C4-2B (cell line): ENCODE data around the gene KRT40.

Source experiments
- H3K27ac ChIP-seq: fragments of 450-650 bp; 2 replicates; pipeline ENCODE4 v1.5.1; 2017
- CTCF ChIP-seq: fragments of 450-650 bp; conservative IDR thresholded peaks from 2 replicates; pipeline ENCODE4 v1.5.1; 2017; ENCODE audit warnings: mild to moderate bottlenecking
- ZFX ChIP-seq: fragments of 450-650 bp; IDR thresholded peaks from 2 replicates; pipeline ENCODE4 v1.6.1; 2017

The KRT40 gene

GRCh38 chr17:40980596-40980995, 3.5 kb downstream of the KRT40 start:
- H3K27ac ChIP-seq = no peak overlapping the region
- TF ChIP-seq ZFX = no peak
- TF ChIP-seq CTCF = no peak

GRCh38 chr17:40980117-40980516, 4.0 kb downstream of the KRT40 start:
- TF ChIP-seq ZFX = no peak
- TF ChIP-seq CTCF = no peak
- H3K27ac ChIP-seq = no peak overlapping the region

GRCh38 chr17:40978575-40979151, 5.5 kb downstream of the KRT40 start:
- H3K27ac ChIP-seq = no peak overlapping the region
- TF ChIP-seq CTCF (no peak), ZFX (no peak)

GRCh38 chr17:40975516-40975915, 8.6 kb downstream of the KRT40 start:
- TF ChIP-seq ZFX = no peak
- TF ChIP-seq CTCF = no peak
- no peak overlapping the region for H3K27ac ChIP-seq

GRCh38 chr17:40974366-40974765, 9.8 kb downstream of the KRT40 start:
- TF ChIP-seq ZFX (no peak), CTCF (no peak)
- no peak overlapping the region for H3K27ac ChIP-seq

GRCh38 chr17:40967582-40967981, 16.5 kb downstream of the KRT40 start:
- TF ChIP-seq CTCF = no peak
- no peak for TF ChIP-seq ZFX
- no peak overlapping the region for H3K27ac ChIP-seq

GRCh38 chr17:40966848-40967247, 17.3 kb downstream of the KRT40 start, which contains the start of gene KRT39:
Gene KRT39 (minus strand): TSS chr17:40966948. CDS start chr17:40966856, 92 bp downstream.
- no peak within 1 kb of the TSS for H3K27ac ChIP-seq
- TF ChIP-seq ZFX = no peak
- no peak for TF ChIP-seq CTCF
